GM12864 (cell line): ENCODE measurements around the gene PAXX.

Source experiments
- DNase-seq: peaks from one replicate; pipeline ENCODE4 v3.0.0-alpha.2; 2011; ENCODE audit warnings: low read depth
- H3K4me3 ChIP-seq: 2 replicates; pipeline ENCODE4 v1.5.1; 2011; ENCODE audit warnings: mild to moderate bottlenecking, low read depth, low read length, control low read depth
- CTCF ChIP-seq: IDR thresholded peaks from 2 replicates; pipeline ENCODE4 v1.5.1; 2011; ENCODE audit warnings: low read depth, mild to moderate bottlenecking, moderate library complexity, low read length, control low read depth, inconsistent platforms; ENCODE audit errors: missing control alignments

PAXX gene

GRCh38 chr9:136983656-136984314, 8.4 kb upstream of the PAXX start:
- no peak overlapping the region for H3K4me3 ChIP-seq
- TF ChIP-seq CTCF, result no peak
- DNase-seq, result no peak

GRCh38 chr9:136984464-136985026, 7.7 kb upstream of the PAXX start:
- no peak for TF ChIP-seq CTCF
- no peak overlapping the region for H3K4me3 ChIP-seq
- no peak for DNase-seq

DNA sequence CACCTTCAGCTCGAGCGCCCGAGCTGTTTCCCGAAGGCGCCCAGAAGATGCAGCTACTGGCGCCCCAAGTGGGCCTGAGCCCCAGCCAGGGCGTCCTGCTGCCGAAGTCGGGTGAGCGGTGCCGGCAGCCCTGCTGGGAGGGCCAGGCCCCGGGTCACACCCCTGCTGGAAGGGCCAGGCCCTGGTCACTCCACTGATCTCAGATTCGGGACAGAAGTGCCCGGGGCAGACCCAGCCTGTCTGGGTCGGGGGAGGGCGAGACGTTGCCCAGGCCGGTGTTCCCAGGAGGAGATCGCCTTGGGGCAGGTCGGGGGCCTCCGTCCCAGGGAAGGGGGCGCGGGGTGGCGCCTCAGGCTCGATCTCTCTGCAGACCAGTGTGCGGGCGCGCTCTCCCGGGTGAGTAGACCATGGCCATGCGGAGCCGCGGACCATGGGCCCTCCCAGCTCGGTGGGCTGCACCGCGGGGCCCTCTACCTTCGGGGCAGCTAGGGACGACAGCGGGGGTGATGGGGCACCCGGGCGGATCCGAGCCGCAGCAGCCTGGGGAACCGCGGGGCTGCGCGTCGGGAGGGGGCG, 7.1 kb upstream of the PAXX start:
- H3K4me3 ChIP-seq, result no peak overlapping the region
- no peak for TF ChIP-seq CTCF
- DNase-seq, result no peak

DNA sequence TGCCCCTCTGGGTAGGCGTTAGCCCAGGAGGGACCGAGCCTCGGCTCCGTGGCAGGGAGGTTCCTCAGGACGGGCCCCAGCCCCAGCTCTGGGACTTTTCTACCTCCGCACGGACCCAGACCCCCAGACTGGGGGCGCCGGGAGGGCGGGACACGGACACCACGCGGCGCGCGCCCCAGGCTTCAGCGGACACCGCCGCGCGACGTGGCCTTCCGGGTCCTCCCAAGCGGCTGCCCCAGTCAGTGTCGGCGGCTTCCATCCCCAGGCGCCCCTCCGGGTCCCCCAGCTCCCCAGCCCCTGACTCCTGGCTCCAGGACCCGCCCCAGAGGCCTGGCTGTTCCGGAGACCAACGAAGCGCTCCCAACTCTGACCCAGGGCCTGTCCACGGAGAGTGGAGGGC, 6.4 kb upstream of the PAXX start:
- no peak for DNase-seq
- TF ChIP-seq CTCF, result no peak
- H3K4me3 ChIP-seq, result no peak overlapping the region

DNA sequence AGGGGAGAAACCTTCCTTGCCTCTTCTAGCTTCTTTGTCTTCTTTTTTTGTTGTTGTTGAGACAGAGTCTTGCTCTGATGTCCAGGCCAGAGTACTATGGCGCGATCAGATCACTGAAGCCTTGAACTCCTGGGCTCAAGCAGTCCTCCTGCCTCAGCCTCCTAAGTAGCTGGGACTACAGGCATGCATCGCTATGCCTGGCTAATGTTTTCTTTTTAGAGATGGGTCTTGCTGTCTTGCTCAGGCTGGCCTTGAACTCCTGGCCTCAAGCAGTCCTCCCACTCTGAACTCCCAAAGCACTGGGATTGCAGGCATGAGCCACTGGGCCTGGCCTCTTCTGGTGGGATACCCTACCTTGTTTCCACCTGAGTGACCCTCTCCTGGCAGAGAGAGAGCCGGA, 3.4 kb upstream of the PAXX start:
- DNase-seq, result no peak
- TF ChIP-seq CTCF, result no peak
- no peak overlapping the region for H3K4me3 ChIP-seq

DNA sequence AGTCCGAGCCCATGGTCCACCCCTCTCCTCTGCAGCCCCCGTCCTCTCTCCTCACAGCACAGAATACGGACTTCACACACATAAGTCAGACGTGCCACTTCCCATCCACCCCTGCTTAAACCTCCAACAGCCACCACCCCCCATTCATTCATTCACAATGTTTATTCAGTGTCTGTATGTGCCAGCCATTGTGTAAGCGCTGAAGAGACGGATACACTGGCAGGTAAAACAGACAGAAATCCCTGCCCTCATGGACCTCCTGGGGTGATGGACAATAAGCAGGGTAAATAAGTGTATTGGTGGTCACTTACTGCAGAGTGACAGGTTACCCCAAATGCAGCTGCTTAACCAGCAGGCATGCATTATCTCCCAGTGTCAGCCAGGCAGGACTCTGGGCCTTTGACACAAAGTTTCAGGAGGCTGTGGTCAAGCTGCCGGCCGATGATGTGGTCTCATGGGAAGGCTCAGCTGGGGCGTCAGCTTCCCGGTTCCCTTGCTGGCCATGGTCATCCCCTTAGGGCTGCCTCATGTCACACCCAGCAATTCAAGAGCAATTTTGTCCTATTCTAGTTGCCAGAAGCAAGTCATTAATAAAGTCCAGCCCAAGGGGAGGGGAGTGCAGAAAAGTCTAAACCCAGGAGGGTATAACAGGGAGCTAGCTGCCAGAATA, 1.8 kb upstream of the PAXX start:
- TF ChIP-seq CTCF, result no peak
- H3K4me3 ChIP-seq, result no peak overlapping the region
- no peak for DNase-seq
